ENCODE measurements around the gene RENBP.
A peak's percentile ranks its signal among the peaks of the same experiment; 100 is the strongest.

RENBP gene

DNA sequence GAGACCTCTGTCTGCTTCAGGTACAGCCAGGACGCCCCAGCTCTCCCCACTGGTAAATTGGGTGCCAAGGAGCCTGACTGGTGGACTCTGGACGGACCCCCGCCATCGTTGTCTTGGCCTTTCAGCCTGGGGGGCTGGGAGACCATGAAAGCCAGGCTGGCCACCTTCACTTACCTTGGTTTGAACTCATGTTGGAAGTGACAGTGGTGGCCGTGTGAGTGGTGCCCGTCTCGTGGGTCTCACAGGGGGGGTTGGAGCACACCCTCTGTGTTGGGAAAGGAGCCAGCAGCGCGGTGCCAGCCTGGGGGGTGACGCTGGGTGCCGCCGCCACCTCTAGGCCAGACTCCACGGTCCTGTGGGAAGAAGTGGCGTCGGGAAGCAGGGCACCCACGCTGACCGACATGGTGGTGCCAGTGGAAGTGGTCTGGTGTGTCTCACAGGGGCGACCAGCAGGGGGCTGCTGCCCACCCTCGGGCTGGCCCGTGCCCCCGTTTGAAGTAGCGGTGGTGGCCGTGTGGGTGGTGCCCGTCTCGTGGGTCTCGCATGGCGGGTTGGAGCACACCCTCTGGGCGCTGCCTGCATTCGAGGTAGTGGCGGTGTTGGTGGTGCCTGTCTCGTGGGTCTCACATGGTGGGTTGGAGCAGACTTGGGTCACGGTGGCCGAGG lies 9.6 kb upstream of the RENBP start:
- Histone ChIP-seq H3K9me3 (ENCODE audit: control insufficient read depth, insufficient read depth, low read length) (no peaks in the 10 kb centered on the region), H3K9ac (ENCODE audit: low read depth, low read length) (no peak overlapping the region), H3K36me3 (ENCODE audit: insufficient read depth, low read length) (peaks cover 6% of the 10 kb centered on the region; the same call in 1 of the 2 replicates), H3K4me1 (ENCODE audit: insufficient read depth, low read length) (peaks cover under 1% of the 10 kb centered on the region; the same call in 1 of the 2 replicates)

DNA sequence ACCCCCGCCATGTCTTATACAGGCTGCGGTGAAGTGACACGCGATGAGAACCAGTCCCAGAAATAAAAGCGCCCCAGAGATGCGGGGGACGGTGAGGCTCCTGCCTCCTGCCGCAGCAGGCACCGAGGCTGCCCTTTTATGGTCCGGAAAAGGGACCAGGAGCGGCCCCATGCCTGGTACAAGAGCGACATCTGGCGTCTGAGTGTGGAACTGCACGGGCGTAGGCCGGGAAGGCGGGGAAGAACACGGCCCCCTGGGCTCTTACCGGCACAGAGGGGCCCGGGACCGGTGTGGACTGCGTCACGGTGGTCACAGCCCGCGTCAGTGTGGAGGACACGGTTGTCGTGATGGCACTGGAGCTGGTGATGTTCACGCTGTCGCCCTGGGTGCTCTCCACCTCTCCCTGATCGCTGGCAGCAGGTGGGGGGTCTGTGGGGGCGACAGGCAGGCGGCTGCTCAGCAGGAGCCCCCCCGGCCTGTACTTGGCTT lies 8.9 kb upstream of the RENBP start:
- Histone ChIP-seq H3K4me1 (ENCODE audit: insufficient read depth, low read length) (peaks cover 6% of the 10 kb centered on the region; the same call in 1 of the 2 replicates), H3K9ac (ENCODE audit: low read depth, low read length) (no peak overlapping the region), H3K9me3 (ENCODE audit: control insufficient read depth, insufficient read depth, low read length) (no peaks in the 10 kb centered on the region), H3K36me3 (ENCODE audit: insufficient read depth, low read length) (peaks cover 6% of the 10 kb centered on the region; the same call in 1 of the 2 replicates)

DNA sequence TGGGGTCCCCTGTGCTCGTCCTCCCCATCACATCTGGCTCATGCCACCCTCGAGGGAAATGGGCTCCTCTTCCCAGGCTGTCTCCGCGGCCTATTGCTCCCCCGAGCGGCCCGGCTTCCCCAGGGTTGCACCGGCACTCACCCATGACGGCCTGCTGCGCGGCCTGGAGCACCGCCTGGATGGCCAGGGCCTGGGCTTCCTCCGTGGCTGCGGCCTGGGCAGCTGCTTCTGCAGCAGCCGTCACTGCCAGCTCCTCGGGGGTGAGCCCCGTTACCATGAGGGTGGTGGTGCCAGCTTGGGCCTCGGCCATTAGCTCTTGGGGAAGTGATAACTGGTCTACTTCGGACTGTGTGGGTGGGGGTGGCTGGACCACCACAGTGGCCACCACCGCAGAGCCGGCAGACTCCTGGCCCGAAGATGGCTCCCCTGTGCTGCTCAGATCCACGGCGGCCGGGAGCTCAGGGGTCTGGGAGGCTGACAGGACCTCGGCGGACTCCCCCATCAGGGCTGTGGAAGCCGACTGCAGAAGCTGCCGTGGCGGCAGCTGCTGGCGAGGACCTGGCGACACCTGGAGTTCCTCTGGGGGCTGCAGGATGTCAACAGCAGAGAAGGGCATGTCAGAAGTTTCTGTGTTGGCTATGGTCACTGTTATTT lies 8.1 kb upstream of the RENBP start:
- H3K4me1 ChIP-seq (ENCODE audit: insufficient read depth, low read length), result peaks cover 13% of the 10 kb centered on the region; the same call in 1 of the 2 replicates
- no peak overlapping the region for H3K9ac ChIP-seq (ENCODE audit: low read depth, low read length)
- H3K36me3 ChIP-seq (ENCODE audit: insufficient read depth, low read length), result peaks cover 6% of the 10 kb centered on the region; the same call in 1 of the 2 replicates
- no peaks in the 10 kb centered on the region for H3K9me3 ChIP-seq (ENCODE audit: control insufficient read depth, insufficient read depth, low read length)

DNA sequence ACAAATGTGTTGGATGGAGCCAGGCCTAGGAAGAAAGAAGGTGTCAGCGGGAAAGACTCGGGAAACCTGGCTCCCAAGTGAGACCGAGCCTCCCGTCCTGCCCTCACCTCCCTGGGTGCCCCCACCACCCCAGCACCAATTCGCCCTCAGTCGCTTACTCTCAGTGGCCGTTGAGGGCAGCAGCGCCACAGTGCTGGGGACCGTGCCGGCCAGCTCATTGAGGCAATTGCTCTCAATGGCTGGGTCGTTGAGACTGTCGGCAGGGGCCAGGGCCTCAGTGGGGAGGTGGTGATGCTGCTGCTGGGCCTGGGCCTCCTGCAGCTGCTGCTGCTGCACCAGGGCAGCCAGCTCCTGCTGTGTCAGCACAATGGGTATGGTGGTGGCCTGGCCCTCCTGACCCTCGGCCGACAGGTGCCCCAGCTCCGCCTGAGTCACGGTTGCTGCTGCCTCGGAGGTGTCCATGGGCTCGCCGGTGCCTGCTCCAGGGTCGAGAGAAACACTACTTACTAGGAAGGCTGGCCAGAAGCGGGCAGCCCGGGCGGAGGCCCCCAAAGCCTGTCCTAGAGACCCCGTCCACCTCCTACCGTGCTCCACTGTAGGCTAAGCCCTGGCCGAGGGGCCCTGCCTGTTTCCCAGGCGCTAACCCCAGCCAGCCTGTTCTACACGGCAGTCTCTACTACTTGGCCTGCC lies 7.4 kb upstream of the RENBP start:
- H3K9me3 ChIP-seq (ENCODE audit: control insufficient read depth, insufficient read depth, low read length), result no peaks in the 10 kb centered on the region
- peaks cover 14% of the 10 kb centered on the region; the same call in 1 of the 2 replicates for H3K4me1 ChIP-seq (ENCODE audit: insufficient read depth, low read length)
- peaks cover 6% of the 10 kb centered on the region; the same call in 1 of the 2 replicates for H3K36me3 ChIP-seq (ENCODE audit: insufficient read depth, low read length)
- H3K9ac ChIP-seq (ENCODE audit: low read depth, low read length), result no peak overlapping the region

DNA sequence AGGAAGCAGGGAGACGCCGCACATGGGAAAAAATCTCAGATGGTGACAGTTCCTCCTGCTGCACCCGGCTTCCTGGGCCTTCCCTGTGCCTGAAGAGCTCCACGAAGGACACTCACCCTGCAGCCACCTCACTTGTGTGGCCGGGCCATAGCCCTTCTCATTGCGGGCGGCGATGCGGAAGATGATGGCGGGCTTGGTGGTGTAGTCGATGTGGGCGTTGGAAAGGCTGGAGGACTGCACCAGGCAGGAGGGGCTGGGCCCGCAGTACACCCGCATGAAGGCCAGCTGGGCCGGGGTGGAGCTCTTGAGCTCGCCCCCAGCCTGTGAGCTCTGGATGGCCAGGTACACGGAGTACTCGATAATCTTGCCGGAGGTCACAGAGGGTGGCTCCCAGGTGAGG lies 5.7 kb upstream of the RENBP start:
- no peak overlapping the region for H3K9ac ChIP-seq (ENCODE audit: low read depth, low read length)
- no peaks in the 10 kb centered on the region for H3K9me3 ChIP-seq (ENCODE audit: control insufficient read depth, insufficient read depth, low read length)
- H3K36me3 ChIP-seq (ENCODE audit: insufficient read depth, low read length), result peaks cover 6% of the 10 kb centered on the region; the same call in 1 of the 2 replicates
- peaks cover 14% of the 10 kb centered on the region; the same call in 1 of the 2 replicates for H3K4me1 ChIP-seq (ENCODE audit: insufficient read depth, low read length)

DNA sequence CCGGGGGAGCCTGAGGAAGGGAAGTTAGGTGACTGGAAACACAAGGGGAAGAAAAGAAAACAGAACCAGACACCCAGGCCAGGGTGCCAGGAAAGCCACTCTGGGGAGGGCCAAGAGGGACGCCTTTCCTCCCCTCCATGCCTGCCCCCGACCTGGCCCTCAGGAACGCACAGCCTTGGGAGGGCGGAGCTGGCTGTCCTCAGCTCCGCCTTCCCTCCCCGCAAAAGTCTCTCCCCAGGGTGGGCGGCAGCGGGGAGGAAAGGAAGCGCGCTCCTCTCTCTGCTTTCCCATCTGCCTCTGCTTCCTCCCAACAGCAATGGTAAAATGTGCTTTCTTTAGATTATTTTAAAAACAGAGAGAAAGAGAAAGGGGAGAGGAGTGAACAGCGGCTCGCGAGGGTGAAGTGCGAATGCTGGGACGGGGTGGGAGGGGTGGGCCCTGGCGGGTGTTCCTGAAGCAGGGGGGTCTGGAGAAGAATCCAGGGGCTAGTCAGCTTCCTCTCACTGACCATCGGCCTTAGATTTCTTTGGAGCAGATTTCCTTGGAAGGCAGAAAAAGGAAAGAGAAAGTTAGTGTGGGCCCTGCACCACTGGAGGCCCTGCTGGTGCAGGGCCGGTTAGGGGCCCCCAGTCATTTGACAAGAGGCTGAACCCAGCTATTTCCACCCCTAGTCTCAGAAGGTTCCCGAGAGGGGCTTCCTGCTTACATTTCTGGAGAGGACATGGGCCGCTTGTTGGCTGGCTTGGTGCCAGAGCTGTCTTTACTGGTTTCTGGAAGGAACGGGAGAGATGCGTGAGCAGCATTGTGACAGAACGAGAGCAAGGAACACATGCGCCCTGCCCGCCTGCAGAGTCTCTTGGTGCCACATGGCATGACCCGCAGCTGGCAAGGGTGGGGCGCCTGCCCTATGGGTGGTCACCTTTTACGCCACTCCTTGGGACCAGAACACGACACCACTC lies 4.7 kb upstream of the RENBP start:
- peaks cover 6% of the 10 kb centered on the region; the same call in 1 of the 2 replicates for H3K36me3 ChIP-seq (ENCODE audit: insufficient read depth, low read length)
- no peaks in the 10 kb centered on the region for H3K9me3 ChIP-seq (ENCODE audit: control insufficient read depth, insufficient read depth, low read length)
- peaks cover 14% of the 10 kb centered on the region; the same call in 1 of the 2 replicates for H3K4me1 ChIP-seq (ENCODE audit: insufficient read depth, low read length)
- no peak overlapping the region; the same call in 1 of the 2 replicates for H3K9ac ChIP-seq (ENCODE audit: low read depth, low read length)

DNA sequence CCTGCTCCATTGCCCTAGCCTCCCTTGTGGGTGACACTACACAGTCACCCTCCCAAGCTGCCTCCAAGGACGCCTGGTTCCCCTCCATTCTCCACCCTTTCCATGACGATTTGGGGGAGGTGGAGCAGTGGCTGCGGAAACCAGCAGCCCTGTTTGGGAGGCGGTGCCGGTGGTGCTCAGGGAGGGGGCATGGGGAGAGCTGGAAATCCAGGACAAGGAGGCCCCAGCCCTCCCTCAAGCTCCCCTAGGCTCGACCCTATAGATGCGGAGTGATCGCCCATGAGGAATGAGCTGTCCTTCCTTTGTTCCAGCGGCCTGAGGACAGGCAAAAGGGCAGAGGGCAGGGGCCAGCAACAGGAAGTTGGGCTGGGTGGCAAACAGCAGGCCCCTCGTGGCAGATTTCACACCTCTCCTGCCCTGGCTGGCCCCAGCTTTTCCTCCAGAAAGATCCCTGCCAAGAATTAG lies 3.6 kb upstream of the RENBP start:
- H3K36me3 ChIP-seq (ENCODE audit: insufficient read depth, low read length), result 0 out of 2 replicates have a peak, but pooled peaks cover 6% of the 10 kb centered on the region
- no peaks in the 10 kb centered on the region for H3K9me3 ChIP-seq (ENCODE audit: control insufficient read depth, insufficient read depth, low read length)
- H3K9ac ChIP-seq (ENCODE audit: low read depth, low read length), result peak overlapping the region; percentile 1; the same call in 1 of the 2 replicates
- H3K4me1 ChIP-seq (ENCODE audit: insufficient read depth, low read length), result peaks cover 20% of the 10 kb centered on the region; the same call in 1 of the 2 replicates

DNA sequence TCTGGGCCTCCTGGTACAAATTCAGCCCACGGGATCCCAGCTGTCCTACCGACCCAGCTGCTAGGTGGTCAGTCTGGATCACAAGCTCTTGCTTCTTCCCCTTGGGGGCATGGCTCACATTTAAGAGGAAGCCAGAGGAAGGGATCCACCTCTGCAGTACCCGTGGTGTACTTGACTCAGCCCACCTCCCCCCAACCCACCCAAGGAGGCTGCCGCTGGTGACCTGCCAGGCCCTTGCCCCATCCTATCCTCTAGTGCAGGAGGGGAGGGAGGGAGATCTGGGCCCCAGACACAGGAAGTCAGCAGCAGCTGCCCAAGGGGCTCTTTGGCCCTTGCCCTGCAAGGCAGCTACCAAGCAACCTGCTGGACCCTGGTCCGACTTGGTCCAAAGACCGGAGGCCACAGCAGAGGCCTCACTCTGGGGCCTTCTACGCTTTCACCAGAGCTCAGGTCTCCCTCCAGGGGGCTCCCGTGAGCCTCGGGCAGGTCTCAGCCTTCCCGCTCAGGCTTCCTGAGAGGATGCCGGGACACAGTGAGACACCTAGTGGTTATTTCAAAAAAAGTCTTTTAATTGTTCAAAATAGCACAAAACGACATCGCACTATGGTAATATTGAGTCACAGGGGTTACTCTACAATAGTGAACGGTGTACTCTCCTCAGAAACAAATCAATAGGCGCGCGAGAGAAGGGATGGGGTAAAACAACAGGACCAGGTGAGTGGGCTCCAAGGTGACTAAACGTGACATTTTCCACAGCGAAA lies 2.7 kb upstream of the RENBP start:
- Histone ChIP-seq H3K36me3 (ENCODE audit: insufficient read depth, low read length) (0 out of 2 replicates have a peak, but pooled peaks cover 6% of the 10 kb centered on the region), H3K9me3 (ENCODE audit: control insufficient read depth, insufficient read depth, low read length) (no peaks in the 10 kb centered on the region), H3K9ac (ENCODE audit: low read depth, low read length) (no peak overlapping the region), H3K4me1 (ENCODE audit: insufficient read depth, low read length) (peaks cover 20% of the 10 kb centered on the region; the same call in 1 of the 2 replicates)

DNA sequence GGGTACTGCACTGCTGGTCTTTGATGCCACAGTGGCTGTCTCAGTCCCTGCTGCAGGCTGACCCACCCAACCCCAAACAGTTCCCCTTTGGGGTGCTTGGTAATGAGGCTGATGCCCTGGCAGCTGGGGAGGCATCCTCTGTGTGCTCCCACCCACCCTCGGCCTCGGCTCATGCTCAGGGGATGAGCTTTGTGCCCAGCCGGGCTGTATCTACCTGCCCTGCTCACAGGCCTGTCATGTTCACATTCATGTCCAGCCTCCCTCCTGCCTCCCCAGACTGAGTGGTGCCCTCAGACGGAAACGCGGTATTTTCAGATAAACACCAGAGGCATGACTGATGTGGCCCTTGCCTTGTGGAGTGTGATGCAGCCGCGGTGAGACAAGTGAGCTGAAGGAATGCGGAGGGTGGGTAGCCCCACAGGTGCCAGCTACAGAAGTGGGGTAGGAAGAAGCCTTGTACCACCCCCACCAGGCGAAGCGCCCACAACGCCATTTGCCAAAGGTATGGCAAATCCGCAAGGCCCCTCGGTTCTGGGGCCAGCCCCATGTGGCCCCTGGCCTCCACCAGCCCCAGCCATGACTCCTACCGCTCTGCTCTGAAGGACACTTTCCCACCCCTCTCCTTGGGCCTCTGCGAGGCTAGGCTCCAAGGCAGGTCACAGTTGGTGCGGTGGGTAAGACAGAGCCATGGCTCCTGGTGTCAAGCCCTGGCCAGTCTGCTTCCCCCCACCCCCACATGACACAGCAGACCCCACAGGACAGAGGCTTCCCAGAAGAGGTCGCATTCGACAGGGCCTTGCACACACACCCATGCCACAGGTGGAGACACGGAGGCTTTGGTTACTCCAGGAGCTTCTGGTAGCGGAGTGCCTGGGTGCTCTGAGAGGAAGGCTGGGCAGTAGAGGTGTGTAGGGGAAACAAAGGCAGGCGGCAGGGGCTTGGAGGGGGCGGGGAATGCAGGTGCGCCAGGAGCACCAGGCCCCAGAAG lies 1.8 kb upstream of the RENBP start:
- H3K9me3 ChIP-seq (ENCODE audit: control insufficient read depth, insufficient read depth, low read length), result no peaks in the 10 kb centered on the region
- H3K36me3 ChIP-seq (ENCODE audit: insufficient read depth, low read length), result 0 out of 2 replicates have a peak, but pooled peaks cover 2% of the 10 kb centered on the region
- no peak overlapping the region for H3K9ac ChIP-seq (ENCODE audit: low read depth, low read length)
- peaks cover 27% of the 10 kb centered on the region; the same call in 1 of the 2 replicates for H3K4me1 ChIP-seq (ENCODE audit: insufficient read depth, low read length)

DNA sequence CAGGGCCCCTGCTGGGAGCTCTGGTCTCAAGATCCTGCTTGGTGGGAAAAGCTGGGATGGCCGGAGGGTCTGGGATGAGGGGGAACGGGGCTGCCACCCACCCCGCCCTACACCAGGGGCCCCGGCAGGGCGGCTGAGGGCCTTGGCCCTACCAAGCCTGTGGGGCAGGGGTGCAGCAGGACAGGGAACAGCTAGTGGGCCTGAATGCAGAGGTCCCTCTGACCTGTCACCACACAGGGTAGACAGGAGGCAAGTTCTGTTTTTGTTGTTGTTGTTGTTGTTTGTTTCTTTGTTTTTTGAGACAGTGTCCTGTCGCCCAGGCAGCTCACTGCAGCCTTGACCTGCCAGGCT lies 332 bp upstream of the RENBP start:
- Histone ChIP-seq H3K9ac (ENCODE audit: low read depth, low read length) (peak overlapping the region; percentile 60; the same call in 1 of the 2 replicates), H3K4me1 (ENCODE audit: insufficient read depth, low read length) (peaks cover 31% of the 10 kb centered on the region), H3K9me3 (ENCODE audit: control insufficient read depth, insufficient read depth, low read length) (no peaks in the 10 kb centered on the region)

DNA sequence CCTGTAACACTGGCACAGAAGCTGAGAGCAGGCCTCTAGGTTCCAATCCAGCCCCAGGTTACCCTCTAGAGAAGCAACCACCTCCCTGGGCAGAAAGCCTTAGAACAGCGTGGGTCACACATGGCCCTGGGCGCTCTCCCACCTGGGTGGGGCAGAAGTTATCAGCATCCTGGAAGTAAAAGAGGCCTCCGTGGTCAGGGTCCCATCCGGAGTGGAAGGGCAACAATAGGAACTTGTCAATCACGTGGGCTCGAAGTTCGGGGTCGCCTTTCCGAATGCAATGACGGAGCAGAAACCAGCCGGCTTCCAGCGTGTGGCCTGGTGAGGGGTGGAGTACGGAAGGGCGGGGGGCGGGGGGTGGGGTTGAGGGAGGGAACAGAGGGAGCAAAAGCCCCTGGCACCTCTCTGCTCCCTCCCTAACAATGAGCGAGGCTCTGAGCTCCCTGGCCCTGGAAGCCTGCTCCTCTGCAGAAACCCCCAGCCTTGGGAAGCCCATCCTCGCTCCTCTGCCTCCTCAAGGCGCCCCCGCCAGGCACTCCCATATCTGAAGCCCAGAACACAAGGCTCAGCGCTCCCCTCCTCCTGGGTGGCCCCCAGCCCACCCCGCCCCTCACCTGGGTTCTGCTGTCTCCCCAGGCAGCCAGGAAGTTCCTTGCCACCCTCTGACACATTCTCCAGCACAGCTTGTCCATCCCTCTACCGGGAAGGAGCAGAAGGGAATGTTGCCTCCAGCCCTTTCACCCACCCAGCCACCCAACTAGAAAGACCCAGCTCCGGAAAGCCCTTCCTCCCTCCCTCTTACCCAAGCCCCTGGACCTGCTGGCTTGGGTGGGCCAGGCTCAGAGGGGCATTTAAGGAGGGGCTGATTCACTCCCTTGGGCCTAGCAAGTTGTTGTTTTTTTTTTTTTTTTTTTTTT lies 2.8 kb downstream of the RENBP start:
- no peaks in the 10 kb centered on the region for H3K9me3 ChIP-seq (ENCODE audit: control insufficient read depth, insufficient read depth, low read length)
- H3K36me3 ChIP-seq (ENCODE audit: insufficient read depth, low read length), result no peaks in the 10 kb centered on the region
- peaks cover 17% of the 10 kb centered on the region for H3K4me1 ChIP-seq (ENCODE audit: insufficient read depth, low read length)
- H3K9ac ChIP-seq (ENCODE audit: low read depth, low read length), result peak overlapping the region; percentile 29

More for the DNA sequence above, 332 bp upstream of the RENBP start:
- no peaks in the 10 kb centered on the region for H3K36me3 ChIP-seq (ENCODE audit: insufficient read depth, low read length)

All from ES-I3 (cell line).